ENCODE measurements around the gene MAD1L1. TPM values are rescaled to one million over a fixed set of nuclear protein-coding genes. Genes with fewer than 3 reads are reported as not detected.

Gene MAD1L1
- total RNA-seq, 6 experiments from 2014 or later, result 15.1 to 37.4 (median 20.5) TPM

- no peak for DNase-seq
- H3K9me3 ChIP-seq, result no peaks in the 10 kb centered on the region
- H3K4me1 ChIP-seq, result no peaks in the 10 kb centered on the region
- intact Hi-C loops (cut with DNase I), result no loop called here
- TF ChIP-seq POLR2A (IDR thresholded peaks at IDR 0.05) (no peak), CTCF (IDR thresholded peaks at IDR 0.05) (no peak)
- 77% methylated on average over 17 of the region's 34 CpGs for WGBS (ENCODE audit: insufficient coverage, low coverage, low lambda C conversion rate, missing lambda C conversion rate)
- no peaks in the 10 kb centered on the region for H3K36me3 ChIP-seq
- no peak overlapping the region for H3K4me3 ChIP-seq
- no peak overlapping the region for H3K27ac ChIP-seq
- ATAC-seq, result peak in 1 of 4 donors; percentile 12
- no peaks in the 10 kb centered on the region for H3K27me3 ChIP-seq
Observed at GRCh38 chr7:2110610-2111396, 121.9 kb downstream of the MAD1L1 start.

GRCh38 chr7:2109936-2110609 lies 122.7 kb downstream of the MAD1L1 start:
- H3K36me3 ChIP-seq, result no peaks in the 10 kb centered on the region
- no peak overlapping the region for H3K4me3 ChIP-seq
- H3K27ac ChIP-seq, result no peak overlapping the region
- no peaks in the 10 kb centered on the region for H3K4me1 ChIP-seq
- intact Hi-C loops (cut with DNase I), result no loop called here
- WGBS (ENCODE audit: insufficient coverage, low coverage, low lambda C conversion rate, missing lambda C conversion rate), result 82% methylated on average over 9 of the region's 28 CpGs
- no peaks in the 10 kb centered on the region for H3K9me3 ChIP-seq
- peak in 1 of 4 donors; percentile 15 for ATAC-seq
- DNase-seq, result no peak
- no peaks in the 10 kb centered on the region for H3K27me3 ChIP-seq
- TF ChIP-seq CTCF (IDR thresholded peaks at IDR 0.05), result no peak
- no peak for TF ChIP-seq POLR2A (IDR thresholded peaks at IDR 0.05)

DNA sequence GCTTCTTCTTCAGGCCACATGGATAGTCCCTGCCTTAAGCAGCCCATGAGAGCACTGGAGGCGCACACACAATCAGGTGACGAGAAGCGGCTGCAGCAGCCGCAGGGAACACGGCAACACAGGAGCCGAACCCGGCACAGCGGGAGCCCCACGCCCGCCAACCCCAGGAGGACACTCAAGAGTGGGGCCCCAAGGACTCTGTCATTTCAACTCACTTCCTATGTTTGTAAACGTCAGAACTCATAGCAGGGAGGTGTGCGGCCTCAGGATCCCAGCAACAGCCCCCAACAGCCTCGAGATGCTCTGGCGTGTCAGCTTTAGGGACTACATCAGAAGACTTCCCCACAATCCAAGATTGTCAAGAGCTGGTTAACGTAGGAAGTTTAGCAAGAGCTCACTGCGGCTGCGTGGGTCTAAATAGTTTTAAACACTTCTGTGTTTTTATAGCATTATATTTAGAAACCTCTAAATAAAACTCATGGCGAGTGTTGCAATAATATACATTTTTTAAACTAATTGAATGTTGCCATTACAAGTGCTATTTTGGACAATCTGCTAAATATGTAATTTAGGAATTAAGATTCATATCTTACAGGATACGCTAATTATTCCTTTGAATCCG lies 123.4 kb downstream of the MAD1L1 start:
- intact Hi-C loops (cut with DNase I), result no loop called here
- Histone ChIP-seq H3K4me3 (no peak overlapping the region), H3K36me3 (no peaks in the 10 kb centered on the region), H3K27me3 (no peaks in the 10 kb centered on the region), H3K27ac (no peak overlapping the region), H3K4me1 (no peaks in the 10 kb centered on the region), H3K9me3 (no peaks in the 10 kb centered on the region)
- no peak for DNase-seq
- WGBS (ENCODE audit: insufficient coverage, low coverage, low lambda C conversion rate, missing lambda C conversion rate), result 80% methylated on average over 7 of the region's 20 CpGs
- no peak for ATAC-seq
- TF ChIP-seq POLR2A (IDR thresholded peaks at IDR 0.05) (no peak), CTCF (IDR thresholded peaks at IDR 0.05) (no peak)

GRCh38 chr7:2108501-2109250 lies 124.1 kb downstream of the MAD1L1 start:
- 79% methylated on average over 5 of the region's 24 CpGs for WGBS (ENCODE audit: insufficient coverage, low coverage, low lambda C conversion rate, missing lambda C conversion rate)
- ATAC-seq (no peak), DNase-seq (no peak)

More at GRCh38 chr7:2108501-2109250, 124.1 kb downstream of the MAD1L1 start:
- Histone ChIP-seq H3K27me3 (no peaks in the 10 kb centered on the region), H3K36me3 (no peaks in the 10 kb centered on the region), H3K9me3 (no peaks in the 10 kb centered on the region), H3K4me1 (no peaks in the 10 kb centered on the region), H3K4me3 (no peak overlapping the region), H3K27ac (no peak overlapping the region)
- TF ChIP-seq CTCF (IDR thresholded peaks at IDR 0.05) (no peak), POLR2A (IDR thresholded peaks at IDR 0.05) (no peak)
- intact Hi-C loops (cut with DNase I), result no loop called here
